GM12892 (cell line): ENCODE measurements around the gene MCM3AP.

ENCODE experiments used
- POLR2A ChIP-seq: IDR thresholded peaks from 2 replicates; pipeline ENCODE4 v1.6.1; 2011; ENCODE audit warnings: low read depth, low read length, control low read depth
- POLR2AphosphoS5 ChIP-seq: IDR thresholded peaks from 2 replicates; pipeline ENCODE4 v1.6.1; 2011; ENCODE audit warnings: low read depth, low read length, control low read depth
- TAF1 ChIP-seq: IDR thresholded peaks from 2 replicates; pipeline ENCODE4 v1.6.1; 2011; ENCODE audit warnings: low read depth, mild to moderate bottlenecking, control low read depth, low read length, borderline replicate concordance

DNA sequence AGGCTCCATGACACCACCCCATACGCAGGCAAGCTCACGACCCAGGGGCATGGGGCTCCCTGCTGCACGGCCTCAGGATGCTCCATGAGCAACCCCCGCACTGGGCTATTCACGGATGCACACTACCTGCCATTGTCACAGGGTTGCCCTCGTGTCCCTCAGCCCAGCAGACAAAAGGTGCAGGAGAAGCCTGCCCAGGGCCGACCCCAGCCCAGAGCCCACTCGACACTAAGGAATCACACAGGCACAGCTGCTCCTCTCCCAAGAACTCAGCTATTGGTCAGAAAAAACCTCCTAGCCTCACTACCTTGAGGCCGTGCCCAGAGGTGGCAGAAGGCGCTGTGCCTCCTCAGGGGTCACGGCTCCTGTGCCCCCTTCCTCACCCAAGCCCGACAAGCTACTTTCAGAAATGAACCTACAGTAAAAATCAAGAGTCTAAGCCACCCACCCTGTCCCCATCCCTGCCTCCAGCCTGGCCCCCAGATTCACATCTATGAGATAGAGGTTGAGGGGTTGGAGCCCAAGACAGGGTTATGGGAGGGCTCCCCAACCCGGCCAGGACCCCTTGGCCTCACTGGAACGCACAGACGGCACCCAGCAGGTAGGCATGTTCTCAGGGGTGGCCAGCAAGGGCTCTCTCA is 94.8 kb downstream of the MCM3AP start:
- no peak for TF ChIP-seq POLR2A
- TF ChIP-seq POLR2AphosphoS5 = no peak
- TF ChIP-seq TAF1 = no peak
